Right cardiac atrium (tissue), 5 donors: ENCODE data around the gene DOCK2. TPM values are rescaled to one million over a fixed set of nuclear protein-coding genes. Genes with fewer than 3 reads are reported as not detected.

Source experiments
- ATAC-seq, 2 donors: fragments of 200-7000 bp; cut with Tn5 transposase; one replicate each; pipeline versions ENCODE4 v1.8.0 to v1.9.1; 2020; ENCODE audit warnings: moderate library complexity in 2 of 2, mild to moderate bottlenecking in 1 of 2
- DNase-seq, 3 donors: peaks; one replicate each; pipeline ENCODE4 v3.0.0-alpha.2; 2020
- H3K27ac ChIP-seq: one replicate; pipeline ENCODE4 v1.5.1; 2013; ENCODE audit warnings: mild to moderate bottlenecking, low read length, control low read depth, moderate library complexity
- H3K27me3 ChIP-seq: one replicate; pipeline ENCODE4 v1.6.1; 2013; ENCODE audit not compliant: control insufficient read depth, insufficient read depth
- H3K4me1 ChIP-seq: one replicate; pipeline ENCODE4 v1.6.1; 2013; ENCODE audit warnings: low read length; ENCODE audit not compliant: control insufficient read depth, insufficient read depth
- H3K4me3 ChIP-seq: one replicate; pipeline ENCODE4 v1.5.1; 2013; ENCODE audit warnings: low read length, control low read depth
- H3K9me3 ChIP-seq: one replicate; pipeline ENCODE4 v1.6.1; 2013; ENCODE audit warnings: low read length; ENCODE audit not compliant: control insufficient read depth
- WGBS: extraction: QIAGEN DNeasy Blood & Tissue Kit; methylation state at CpG from one replicate; pipeline ENCODE4 v1.1.7; 2013; 5-methylcytosine and 5-hydroxymethylcytosine counted together
- intact Hi-C, 4 donors: fragments of 100-400 bp; cut with DNase I; formaldehyde crosslinking; loops; one replicate each; pipeline versions ENCODE4 v1.11.0 to v1.14.0; 2022 to 2023
- polyA plus RNA-seq: library from polyadenylated mRNA; stranded (reverse); fragments of 200-250 nt; gene quantifications from one replicate; pipeline ENCODE4 v1.2.3, GENCODE V29; 2013
- total RNA-seq, 4 donors: library from RNA; stranded (reverse); fragmentation: NEBNext Ultra II Directional; extraction: Animal tissue kit (Norgen Biotek cat#: 25700); gene quantifications; one replicate each; pipeline ENCODE4 v1.2.1, GENCODE V29; 2021
- donor health status: healthy with polysubstance abuse.
- donor health status: DM: no; HTN: yes; CAD: no.
- donor health status: DM: no; HTN: no; CAD: no.
- donor health status: DM: no; HTN: yes; CAD: no; lungs with severe emphysema.
- donor health status: DM: yes; HTN: yes; CAD: no.

DOCK2 gene
- total and polyA plus RNA-seq, 5 donors = 1.00 to 14.2 (median 9.6) TPM

DNA sequence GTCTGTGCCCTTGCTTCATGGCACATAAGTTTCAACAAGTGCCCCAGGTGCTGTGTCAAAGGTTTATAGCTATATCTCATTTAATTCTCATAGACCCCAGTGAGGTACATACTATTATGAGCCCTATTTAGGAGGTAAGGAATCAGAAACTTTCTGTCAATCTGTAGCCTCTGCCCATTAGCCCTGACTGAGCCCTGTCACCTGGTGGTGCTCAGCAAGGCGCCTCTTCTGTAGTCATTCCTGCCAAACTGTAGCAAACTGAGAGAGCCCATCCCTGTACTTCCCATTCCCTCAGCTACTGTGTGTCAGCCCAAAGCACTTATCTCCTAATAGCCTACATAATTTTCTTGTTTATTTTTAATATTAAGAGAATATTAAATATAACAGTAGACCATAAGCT, 422.1 kb downstream of the DOCK2 start:
- intact Hi-C loops = no loop called here
- Histone ChIP-seq H3K27ac (no peak overlapping the region), H3K4me3 (no peak overlapping the region), H3K9me3 (no peaks in the 10 kb centered on the region), H3K4me1 (no peaks in the 10 kb centered on the region), H3K27me3 (no peaks in the 10 kb centered on the region)
- ATAC-seq (no peak), DNase-seq (no peak)
- WGBS = 94% methylated on average over 1 of the region's 1 CpG

GRCh38 chr5:170067152-170067551, 430.1 kb downstream of the DOCK2 start:
- Histone ChIP-seq H3K27me3 (no peaks in the 10 kb centered on the region), H3K27ac (no peak overlapping the region), H3K4me3 (no peak overlapping the region), H3K9me3 (no peaks in the 10 kb centered on the region), H3K4me1 (no peaks in the 10 kb centered on the region)
- intact Hi-C loops = loop anchor here in 1 of 4 donors (5.0 kb wide), 1 partner anchor 365 kb away; no protein-coding TSS in a partner anchor
- DNase-seq (no peak), ATAC-seq (no peak)

DNA sequence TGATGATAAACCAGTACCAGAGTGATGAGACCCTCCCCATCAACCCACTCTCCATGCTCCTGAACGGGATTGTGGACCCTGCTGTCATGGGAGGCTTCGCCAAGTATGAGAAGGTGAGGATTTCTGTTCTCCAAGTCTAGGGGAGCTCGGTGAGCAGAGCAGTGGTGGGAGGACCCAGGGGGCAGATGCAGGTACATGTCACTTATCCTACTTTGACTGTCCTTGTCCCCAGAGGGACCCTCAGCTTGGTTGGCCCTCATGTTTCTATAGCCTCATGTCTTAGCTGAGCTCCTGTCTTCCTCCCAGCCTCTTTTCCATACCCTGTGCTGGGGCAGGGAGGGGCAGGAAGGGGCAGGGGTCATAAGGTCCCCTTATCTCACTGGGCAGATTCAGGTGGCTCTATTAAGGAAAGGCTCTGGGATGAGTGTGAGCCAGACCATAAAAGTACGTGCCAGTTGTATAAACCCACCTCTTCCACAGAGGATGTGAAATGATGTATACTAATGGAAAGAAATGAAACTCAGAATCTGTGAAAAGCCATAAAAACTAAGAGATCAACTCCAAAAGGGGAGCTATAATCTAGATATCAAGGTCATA, 430.6 kb downstream of the DOCK2 start:
- Histone ChIP-seq H3K27me3 (no peaks in the 10 kb centered on the region), H3K4me3 (no peak overlapping the region), H3K9me3 (no peaks in the 10 kb centered on the region), H3K4me1 (no peaks in the 10 kb centered on the region), H3K27ac (no peak overlapping the region)
- intact Hi-C loops = loop anchor here in 1 of 4 donors (5.0 kb wide), 1 partner anchor 365 kb away; no protein-coding TSS in a partner anchor
- DNase-seq (no peak), ATAC-seq (no peak)
- WGBS = 77% methylated on average over 4 of the region's 4 CpGs

- no peaks in the 10 kb centered on the region for H3K27me3 ChIP-seq
- H3K9me3 ChIP-seq = no peaks in the 10 kb centered on the region
- no peak overlapping the region for H3K4me3 ChIP-seq
- intact Hi-C loops = loop anchor here in 1 of 4 donors (5.0 kb wide), 1 partner anchor 367 kb away; no protein-coding TSS in a partner anchor
- no peak for DNase-seq
- WGBS = 81% methylated on average over 5 of the region's 5 CpGs
- no peak for ATAC-seq
- H3K27ac ChIP-seq = no peak overlapping the region
- no peaks in the 10 kb centered on the region for H3K4me1 ChIP-seq
Measured at GRCh38 chr5:170069512-170069911, 432.4 kb downstream of the DOCK2 start.

DNA sequence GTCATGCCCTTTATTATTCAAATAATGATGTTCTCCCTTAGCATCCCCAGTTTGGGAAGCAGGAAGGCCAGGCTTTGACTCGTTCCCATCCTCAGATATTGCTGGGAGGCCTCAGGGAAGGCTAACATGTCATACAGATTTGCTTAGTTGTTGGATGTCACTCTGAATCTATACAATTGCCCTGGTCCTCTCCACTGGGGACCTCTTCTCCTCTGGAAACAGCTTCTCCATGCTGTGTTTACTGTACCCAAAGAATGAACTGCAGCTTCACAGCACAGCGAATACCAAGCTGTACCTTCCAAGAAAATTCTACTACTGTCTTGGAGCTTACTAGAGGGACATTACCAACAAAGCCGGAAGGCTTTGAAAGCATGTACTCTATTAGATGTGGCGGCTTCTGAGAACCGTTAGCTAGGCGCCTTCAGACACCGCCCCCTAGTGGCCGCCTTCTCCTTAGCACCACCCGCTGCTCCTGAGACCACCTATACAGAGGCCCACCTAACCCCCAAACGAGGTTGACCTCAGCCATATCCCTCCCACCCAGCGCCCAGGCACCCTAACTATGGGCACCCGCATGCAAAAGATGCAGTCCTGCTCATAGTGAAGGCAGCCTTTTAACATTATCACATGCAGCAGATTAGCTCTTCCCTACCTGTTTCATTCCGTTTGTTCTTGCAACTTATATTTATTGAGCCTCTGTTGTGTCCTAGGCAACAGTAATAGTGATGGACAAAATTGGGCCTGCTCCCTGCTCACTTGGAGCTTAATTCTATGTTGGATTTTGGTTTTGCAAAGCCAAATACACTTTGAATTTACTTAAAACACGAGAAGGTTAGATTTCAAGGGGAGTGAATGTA, 433.7 kb downstream of the DOCK2 start:
- no peaks in the 10 kb centered on the region for H3K4me1 ChIP-seq
- WGBS = 41% methylated on average over 14 of the region's 14 CpGs
- intact Hi-C loops = loop anchor here in 1 of 4 donors (10.0 kb wide), 1 partner anchor 376 kb away; no protein-coding TSS in a partner anchor
- no peak overlapping the region for H3K4me3 ChIP-seq
- no peak overlapping the region for H3K27ac ChIP-seq
- ATAC-seq = peak; percentile 58 to 61
- no peaks in the 10 kb centered on the region for H3K27me3 ChIP-seq
- peak in 2 of 3 donors; percentile 66 to 78 for DNase-seq
- no peaks in the 10 kb centered on the region for H3K9me3 ChIP-seq

DNA sequence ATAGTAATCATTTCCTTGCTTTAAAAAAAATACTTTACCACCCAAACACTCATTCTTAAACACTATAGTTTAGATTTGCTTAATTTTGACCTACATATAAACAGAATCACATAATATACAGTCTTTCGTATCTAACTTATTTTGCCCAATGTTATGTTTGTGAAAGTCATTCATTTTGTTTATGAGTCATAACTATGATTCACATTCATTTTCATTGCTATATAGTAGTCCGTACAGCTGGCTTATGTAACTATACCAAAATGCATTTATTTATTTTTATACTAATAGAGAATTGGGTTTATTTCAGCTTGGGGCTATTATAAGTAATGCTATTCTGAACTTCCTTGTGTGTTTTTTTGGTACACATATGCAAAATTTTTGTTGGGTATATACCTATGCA, 434.7 kb downstream of the DOCK2 start:
- WGBS = 96% methylated on average over 2 of the region's 2 CpGs
- H3K27ac ChIP-seq = no peak overlapping the region
- H3K9me3 ChIP-seq = no peaks in the 10 kb centered on the region
- ATAC-seq (no peak), DNase-seq (no peak)
- no peaks in the 10 kb centered on the region for H3K27me3 ChIP-seq
- no peak overlapping the region for H3K4me3 ChIP-seq
- H3K4me1 ChIP-seq = no peaks in the 10 kb centered on the region
- intact Hi-C loops = loop anchor here in 1 of 4 donors (10.0 kb wide), 1 partner anchor 377 kb away; no protein-coding TSS in a partner anchor

GRCh38 chr5:170075696-170076095, 438.6 kb downstream of the DOCK2 start:
- ATAC-seq = no peak
- DNase-seq = no peak
- H3K27ac ChIP-seq = no peak overlapping the region
- no peak overlapping the region for H3K4me3 ChIP-seq
- H3K4me1 ChIP-seq = no peaks in the 10 kb centered on the region
- WGBS = 65% methylated on average over 7 of the region's 7 CpGs
- intact Hi-C loops = loop anchor here in 1 of 4 donors (10.0 kb wide), 1 partner anchor 381 kb away; no protein-coding TSS in a partner anchor
- H3K9me3 ChIP-seq = no peaks in the 10 kb centered on the region
- no peaks in the 10 kb centered on the region for H3K27me3 ChIP-seq

DNA sequence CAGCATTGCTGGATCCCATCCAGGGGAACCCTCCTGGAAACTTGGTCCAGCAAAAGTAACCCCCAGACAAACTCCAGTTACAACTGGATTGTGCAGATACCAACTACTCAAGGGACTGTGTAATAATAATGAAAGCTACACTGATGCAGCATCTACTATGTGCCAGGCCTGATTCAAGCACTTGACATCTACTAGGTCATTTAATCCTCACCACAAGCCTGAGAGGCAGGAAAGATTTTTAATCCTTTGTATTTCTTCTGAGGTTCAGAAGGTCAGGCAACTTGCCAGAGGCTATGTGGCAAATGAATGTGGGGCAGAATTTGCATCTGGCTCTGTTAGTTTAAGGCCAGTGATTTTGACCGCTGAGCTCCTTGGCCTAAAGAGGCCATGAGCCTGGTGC, 439.1 kb downstream of the DOCK2 start:
- Histone ChIP-seq H3K4me3 (no peak overlapping the region), H3K9me3 (no peaks in the 10 kb centered on the region), H3K27me3 (no peaks in the 10 kb centered on the region), H3K27ac (no peak overlapping the region), H3K4me1 (no peaks in the 10 kb centered on the region)
- no peak for DNase-seq
- intact Hi-C loops = loop anchor here in 1 of 4 donors (10.0 kb wide), 1 partner anchor 381 kb away; no protein-coding TSS in a partner anchor
- WGBS = 48% methylated on average over 1 of the region's 1 CpG
- ATAC-seq = no peak

DNA sequence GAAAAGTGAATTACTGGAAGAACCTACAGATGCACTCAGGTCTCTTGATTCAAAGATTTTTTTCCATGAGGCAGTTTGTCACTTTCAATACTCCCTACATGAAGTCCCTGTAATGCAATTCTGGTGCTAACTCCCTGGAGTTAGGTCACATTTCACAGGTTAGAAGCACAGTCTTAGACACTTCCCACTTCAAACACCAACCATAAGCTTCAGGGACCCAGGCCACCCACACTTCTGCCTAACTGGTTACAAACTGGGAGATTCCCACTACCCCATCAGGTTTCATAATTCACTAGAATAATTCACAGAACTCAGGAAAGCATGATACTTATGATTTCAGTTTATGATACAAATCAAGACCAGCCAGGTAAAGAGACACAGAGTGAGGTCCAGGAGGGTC, 439.7 kb downstream of the DOCK2 start:
- no peaks in the 10 kb centered on the region for H3K4me1 ChIP-seq
- H3K27ac ChIP-seq = no peak overlapping the region
- intact Hi-C loops = loop anchor here in 1 of 4 donors (10.0 kb wide), 1 partner anchor 382 kb away; no protein-coding TSS in a partner anchor
- DNase-seq = no peak
- H3K27me3 ChIP-seq = no peaks in the 10 kb centered on the region
- ATAC-seq = no peak
- H3K4me3 ChIP-seq = no peak overlapping the region
- H3K9me3 ChIP-seq = no peaks in the 10 kb centered on the region

- Histone ChIP-seq H3K4me3 (no peak overlapping the region), H3K9me3 (no peaks in the 10 kb centered on the region), H3K4me1 (no peaks in the 10 kb centered on the region), H3K27ac (no peak overlapping the region), H3K27me3 (no peaks in the 10 kb centered on the region)
- 91% methylated on average over 5 of the region's 5 CpGs for WGBS
- ATAC-seq = no peak
- no peak for DNase-seq
- intact Hi-C loops = loop anchor here in 1 of 4 donors (10.0 kb wide), 1 partner anchor 383 kb away; no protein-coding TSS in a partner anchor
Measured at GRCh38 chr5:170077526-170077925, 440.5 kb downstream of the DOCK2 start.

DNA sequence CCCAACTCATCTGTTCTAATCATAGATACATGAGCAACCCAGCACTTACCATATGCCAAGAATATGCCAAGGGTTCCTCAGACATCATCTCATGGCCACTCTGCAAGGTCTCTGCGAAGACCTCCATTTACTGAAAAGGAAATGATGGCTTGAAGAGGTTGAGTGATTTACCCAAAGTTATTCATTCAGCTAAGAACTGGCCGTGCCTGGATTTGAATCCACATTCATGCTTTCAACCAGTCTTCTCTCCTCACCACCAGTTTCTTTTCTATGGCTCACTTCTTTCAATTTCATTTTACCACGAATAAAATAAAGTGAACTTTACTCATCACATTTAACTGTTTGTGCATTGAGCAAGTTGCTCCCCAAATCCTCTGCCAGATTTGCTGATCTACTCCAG, 441.4 kb downstream of the DOCK2 start:
- no peaks in the 10 kb centered on the region for H3K4me1 ChIP-seq
- no peak overlapping the region for H3K4me3 ChIP-seq
- H3K27me3 ChIP-seq = no peaks in the 10 kb centered on the region
- no peak for ATAC-seq
- 82% methylated on average over 3 of the region's 3 CpGs for WGBS
- no peaks in the 10 kb centered on the region for H3K9me3 ChIP-seq
- no peak overlapping the region for H3K27ac ChIP-seq
- no peak for DNase-seq
- intact Hi-C loops = loop anchor here in 1 of 4 donors (10.0 kb wide), 1 partner anchor 384 kb away; no protein-coding TSS in a partner anchor
